HG02973 (cell line): ENCODE results near the gene SEC14L1.

Source experiments
- ATAC-seq: cut with Tn5 transposase; IDR thresholded peaks from one replicate; pipeline ENCODE4 v1.9.1; 2021; ENCODE audit warnings: moderate library complexity; ENCODE audit not compliant: unreplicated experiment

The SEC14L1 gene

DNA sequence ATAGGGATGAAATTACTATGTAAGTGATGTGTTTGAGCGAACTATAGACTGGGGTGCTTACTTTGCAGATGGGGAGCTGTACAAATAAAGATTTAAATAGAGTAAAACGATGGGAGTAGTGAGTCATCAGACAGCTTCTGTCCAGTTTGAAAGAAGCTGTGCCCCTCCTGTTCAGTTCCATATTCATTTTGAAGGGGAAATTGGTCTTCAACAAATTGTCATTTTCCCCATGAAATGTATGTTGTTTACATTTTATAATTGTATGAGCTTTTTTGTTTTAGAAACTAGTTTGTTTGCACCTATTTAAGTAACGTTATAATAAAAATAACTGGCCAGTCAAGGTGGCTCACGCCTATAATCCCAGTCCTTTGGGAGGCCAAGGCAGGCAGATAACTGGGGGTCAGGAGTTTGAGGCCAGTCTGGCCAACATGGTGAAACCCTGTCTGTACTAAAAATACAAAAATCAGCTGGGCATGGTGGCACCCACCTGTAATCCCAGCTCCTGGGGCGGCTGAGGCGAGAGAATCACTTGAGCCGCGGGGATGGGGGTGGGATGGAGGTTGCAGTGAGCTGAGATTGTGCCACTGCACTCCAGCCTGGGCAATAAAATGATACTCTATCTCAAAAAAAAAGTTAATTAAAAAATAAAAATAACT lies 20.2 kb downstream of the SEC14L1 start:
- ATAC-seq = no peak

DNA sequence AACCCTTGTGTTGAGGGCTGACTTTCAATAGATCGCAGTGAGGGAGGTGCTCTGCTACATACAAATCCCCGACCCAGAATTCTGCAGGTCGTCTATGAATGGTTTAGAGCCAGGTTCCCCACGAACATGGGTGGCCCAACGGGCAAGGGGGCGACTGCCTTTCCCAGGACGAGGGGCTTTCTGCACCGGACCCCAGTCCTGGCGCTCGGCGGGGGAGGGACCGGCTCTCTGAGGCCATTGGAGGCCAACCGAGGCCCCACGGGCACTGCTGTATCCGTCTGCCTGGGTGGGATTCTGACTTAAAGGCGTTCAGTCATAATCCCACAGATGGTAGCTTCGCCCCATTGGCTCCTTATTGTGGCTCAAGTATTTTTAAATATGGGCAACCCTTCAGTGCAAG lies 21.2 kb downstream of the SEC14L1 start:
- ATAC-seq = no peak

DNA sequence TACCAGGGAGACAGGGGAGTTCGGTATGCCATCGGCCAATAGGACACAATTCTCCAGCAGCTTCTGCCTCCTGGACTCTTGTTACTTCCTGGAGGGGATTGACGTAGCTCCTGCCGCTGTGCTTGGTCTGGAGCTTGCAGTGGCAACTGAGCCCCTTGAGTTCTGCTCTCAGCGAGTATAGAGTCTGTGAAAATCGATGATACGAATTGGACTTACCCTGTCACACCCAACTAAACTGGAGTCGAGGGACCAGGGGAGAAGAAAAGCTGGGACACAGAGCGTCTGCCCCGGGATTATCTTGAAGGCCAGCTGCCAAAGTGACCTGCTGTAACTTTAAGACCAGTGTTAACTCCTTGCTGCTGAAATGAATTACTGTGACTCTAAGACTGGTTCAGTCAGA lies 22.2 kb downstream of the SEC14L1 start:
- ATAC-seq = no peak

DNA sequence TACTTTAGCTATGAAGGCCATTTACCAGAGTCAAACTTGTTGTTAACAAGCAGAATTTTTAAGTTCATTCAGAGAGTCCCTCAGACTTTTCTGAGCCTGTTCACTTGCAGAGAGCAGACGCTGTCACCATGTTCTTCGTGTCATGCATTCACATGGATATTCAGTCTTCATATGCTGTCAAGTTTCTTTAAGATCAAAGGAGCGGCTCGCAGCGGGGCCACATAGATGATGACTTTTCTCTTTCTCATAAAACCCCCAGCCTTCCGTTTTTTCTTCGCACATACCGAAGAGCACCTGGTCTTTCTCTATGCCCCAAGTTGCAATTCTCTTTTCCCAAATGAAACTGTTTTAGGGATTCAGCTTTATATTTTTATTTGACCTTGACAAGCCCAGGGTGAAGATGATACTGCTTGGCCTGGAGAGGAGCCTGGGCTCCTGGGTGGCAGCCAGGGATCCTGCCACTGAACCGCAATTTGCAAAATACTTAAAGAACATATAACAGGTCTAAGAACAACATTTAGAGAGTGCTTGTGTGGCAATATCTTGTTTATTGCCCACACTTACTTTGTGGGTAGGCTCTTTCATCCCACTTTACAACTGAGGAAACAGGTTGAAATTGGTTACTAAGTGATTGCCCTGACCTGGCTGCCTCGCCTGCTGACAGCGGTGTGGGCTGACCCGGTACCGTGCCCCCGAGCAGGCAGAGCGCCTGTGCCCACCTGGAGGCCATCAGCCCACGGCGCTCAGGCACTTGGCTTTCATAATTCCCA lies 22.9 kb downstream of the SEC14L1 start:
- ATAC-seq = no peak

DNA sequence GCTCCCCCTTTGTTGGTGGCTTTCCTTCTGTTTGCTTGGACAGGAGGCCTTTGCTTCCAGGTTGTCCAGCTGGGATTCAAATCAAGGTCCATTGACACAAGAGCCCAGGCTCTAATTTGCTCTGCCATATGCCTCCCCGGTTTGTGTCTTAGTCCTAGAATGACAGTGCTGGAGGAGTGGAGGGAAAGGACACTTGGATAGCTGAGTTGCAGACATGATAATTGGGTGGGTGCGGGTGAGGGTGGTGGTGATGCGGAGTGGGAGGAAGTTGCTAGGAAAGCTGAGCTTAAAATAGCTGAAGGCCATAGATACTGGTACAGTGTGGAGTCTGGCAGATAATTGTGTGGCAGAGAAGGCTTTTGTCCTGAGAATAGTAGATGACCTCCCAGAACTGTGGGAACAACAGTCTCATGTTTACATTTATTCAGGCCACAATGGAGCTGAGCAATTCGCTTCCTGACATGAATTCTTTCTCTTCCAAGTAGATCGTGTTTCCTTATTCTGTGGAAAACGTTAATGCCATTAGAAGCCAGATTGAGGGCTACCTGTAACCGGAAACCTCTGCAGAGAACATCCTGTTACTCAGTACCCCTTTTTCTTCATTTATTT lies 23.8 kb downstream of the SEC14L1 start:
- ATAC-seq = no peak

DNA sequence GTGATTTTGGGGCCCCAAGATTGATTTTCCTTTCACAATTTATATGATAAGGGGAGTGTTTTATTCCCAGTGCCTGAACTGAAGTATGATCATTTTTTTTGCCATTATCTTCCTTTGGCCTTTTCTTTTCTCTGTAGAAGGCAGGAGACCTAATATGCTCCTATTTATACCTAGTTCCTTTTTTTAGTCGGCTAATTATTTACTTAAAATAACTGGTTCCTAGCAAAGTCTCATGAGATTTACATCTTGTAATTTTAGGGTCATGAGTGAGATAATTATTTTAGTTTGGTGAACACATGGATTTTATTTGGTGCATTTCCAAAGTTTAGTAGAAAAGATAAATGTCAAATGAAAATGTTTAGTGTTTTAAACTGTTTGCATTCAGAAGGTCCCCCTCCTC lies 24.8 kb downstream of the SEC14L1 start:
- ATAC-seq = no peak

DNA sequence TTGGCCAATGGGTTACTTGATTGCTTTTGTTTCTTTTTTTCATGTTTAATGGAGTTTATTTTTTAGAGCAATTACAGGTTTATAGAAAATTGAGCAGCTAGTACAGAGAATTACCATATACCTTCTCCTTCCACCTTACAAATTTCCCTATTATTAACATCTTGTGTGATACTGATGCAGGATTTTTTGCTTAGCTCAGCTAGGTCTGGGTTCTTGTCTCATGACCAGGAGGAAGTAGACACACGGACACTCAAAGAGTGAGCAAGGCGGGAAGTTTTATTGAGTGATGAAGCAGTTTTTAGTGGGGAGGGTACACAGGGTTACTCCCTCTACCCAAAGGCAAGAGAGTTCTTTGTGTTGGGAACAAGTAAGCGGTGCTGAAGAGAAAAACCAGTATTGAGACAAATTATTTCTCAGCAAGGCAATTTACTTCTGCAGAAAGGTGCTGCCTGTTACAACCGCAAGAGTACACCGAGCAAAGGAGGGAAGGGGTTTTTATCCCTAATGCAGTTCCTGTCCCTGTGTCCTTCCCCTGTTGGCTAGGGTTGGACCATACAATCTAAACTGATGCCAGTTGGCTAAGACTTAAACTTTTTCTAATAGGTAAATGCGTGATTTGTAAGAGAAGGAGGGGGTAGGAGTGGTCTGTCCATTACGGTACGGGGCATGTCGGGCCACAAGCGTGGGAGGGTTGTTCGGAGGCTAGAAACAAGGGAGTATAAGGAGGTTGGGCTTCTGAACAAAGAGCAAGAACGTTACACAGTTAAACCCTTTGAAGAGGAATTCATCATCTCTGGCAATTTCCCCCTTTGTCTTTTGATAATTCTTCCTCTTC lies 26.9 kb downstream of the SEC14L1 start:
- ATAC-seq = no peak

DNA sequence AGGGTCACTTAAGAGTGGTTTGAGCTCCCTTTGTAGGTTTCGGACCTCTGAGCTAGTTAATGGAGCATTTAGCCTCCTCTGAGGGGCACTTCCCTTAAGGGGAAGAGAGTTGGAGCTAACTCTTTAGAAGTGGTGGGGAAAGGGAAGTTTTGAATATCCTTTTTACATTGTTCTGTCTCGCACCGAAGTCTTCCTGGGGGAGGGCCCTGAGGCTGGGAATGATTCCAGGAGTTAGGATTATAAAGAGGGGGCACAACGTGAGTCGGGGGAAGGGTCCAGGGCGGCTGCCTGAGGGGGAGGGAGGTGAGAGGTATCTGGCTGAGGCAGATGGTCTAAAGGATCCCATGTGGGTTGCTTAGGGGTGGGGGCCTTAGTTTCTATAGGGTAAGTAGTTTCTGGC lies 32.3 kb downstream of the SEC14L1 start:
- no peak for ATAC-seq

DNA sequence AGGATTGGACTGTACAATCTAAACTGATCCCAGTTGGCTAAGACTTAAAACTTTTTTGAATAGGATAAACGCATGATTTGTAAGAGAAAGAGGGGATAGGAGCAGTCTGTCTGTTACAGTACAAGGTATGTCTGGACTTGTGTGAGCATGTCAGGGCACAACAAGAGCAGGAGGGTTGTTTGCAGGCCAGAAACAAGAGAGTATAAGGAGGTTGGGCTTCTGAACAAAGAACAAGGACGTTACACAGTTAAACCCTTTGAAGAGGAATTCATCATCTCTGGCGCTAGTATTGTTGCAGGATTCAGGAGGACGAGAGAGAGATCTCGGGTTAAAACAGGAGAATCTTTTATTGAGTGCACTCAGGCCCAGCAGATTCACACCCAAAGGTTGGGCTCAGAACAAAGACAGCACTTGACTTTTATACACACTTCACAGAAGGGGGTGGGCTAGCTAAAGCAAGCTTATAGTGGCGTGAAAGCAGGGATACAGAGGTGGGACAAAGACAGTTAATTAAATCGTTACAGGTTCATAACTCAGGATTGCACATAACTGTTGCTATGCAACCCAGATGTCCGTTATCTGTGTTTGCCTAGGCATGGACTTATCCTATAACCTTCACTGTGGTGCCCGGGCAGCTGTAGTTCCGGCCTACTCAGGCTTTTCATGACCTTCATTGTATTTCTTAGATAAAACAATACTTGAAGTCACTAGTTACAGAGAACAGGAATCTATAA lies 34.3 kb downstream of the SEC14L1 start:
- ATAC-seq = no peak

DNA sequence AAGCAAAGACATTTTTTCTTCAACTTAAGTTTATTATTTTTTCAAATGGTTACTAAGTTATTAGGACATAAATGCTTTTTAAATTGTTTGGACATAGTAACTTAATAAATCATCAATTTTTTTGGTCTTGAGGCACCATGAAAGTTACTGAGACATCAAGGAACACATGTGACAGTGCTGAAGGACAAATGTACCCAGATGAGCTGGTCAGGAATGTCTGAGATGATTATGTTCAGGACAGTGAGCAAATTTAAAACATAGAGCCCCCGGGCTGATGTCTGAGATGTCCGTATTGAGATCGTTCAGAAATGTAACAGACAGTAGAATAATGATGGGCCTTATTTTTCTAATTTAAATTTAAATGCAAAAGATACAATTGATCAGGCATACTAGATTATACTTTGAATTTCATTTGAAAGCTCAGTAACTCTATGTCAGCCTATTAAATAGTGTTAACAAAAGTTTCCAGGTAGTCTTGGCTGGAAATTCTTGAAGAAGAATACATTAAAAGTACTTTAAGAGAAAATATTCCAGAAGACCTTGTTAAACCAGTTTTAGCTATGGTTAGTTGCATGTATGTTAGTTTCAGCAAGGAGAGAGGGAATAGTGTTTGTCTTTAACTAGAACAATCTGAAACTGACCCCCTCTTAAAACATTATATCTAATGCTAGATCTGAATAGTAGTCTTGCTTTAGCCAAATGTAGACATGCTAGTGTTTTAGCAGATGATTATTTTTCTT lies 36.4 kb downstream of the SEC14L1 start:
- no peak for ATAC-seq

DNA sequence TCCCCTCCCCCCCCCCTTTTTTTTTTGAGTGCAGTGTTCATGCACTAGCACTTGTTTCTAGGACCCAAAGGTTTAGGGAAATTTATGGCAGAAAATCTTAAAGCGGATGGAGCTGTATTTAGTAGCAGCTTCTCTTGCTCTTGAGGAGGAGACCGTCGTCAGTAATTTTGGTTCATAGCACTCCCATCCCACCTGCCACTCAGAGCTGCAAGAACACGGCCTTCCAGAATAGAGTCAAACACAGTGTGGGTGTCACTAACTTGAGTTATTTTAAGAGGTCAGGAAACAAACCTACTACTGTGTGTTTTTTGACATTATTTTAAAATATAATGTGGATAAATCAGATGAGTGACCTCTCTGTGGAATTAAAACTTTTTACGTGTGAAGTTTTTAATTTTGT lies 37.3 kb downstream of the SEC14L1 start:
- ATAC-seq = no peak

DNA sequence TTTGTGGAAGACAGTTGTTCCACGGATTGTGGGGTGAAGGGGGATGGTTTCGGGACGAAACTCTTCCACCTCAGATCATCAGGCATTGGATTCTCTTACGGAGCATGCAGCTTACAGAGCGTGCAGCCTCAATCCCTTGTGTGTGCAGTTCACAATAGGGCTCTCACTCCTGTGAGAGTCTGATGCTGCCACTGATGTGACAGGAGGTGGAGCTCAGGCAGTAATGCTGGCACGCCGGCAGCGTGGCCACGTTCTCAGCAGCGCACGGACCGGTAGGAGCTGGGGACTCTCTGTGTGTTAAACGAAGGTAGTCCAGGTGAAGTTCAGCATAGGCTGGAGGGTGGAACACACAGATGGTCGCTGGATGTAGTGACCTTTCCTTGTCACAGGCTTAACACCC lies 37.8 kb downstream of the SEC14L1 start:
- no peak for ATAC-seq

DNA sequence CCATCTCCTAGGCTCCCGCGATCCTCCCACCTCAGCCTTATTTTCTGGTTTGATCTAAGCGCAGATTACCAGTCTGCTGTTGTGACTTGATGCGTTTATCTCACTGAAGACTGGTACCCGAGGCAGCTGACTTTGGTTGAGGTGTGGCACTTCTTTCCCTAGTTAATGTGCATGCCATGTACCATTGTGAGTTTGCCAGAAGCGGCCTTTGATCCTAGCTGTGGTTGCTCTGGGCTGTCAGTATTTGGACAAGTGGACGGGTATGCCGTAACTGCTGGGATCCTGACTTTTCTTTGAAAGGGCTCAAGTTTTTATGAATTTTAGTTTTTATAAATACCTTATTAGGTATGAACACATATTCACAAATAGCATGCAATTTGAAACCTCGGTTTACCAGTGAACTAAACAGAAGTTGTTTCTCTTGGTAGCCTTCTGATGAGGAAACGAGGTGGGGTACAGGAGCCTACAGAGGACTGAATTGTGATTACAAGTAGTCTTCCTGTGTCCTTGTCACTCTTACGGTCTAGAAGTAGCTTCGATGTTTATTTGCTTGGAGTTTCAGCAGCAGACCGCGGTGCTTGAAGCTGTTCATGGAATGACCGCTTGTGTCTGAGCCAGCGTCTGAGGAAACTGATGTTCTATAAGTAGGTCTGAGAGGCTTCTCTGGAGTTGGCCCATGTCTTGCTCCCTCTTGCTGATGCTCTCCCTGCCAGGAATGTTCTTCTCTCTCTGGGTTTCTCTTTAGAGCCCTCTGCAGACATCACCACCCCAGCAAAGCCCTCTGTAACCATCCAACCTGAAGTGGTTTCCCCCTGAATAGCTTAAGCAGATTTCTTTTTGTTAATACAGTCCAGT lies 40.0 kb downstream of the SEC14L1 start:
- ATAC-seq = no peak

DNA sequence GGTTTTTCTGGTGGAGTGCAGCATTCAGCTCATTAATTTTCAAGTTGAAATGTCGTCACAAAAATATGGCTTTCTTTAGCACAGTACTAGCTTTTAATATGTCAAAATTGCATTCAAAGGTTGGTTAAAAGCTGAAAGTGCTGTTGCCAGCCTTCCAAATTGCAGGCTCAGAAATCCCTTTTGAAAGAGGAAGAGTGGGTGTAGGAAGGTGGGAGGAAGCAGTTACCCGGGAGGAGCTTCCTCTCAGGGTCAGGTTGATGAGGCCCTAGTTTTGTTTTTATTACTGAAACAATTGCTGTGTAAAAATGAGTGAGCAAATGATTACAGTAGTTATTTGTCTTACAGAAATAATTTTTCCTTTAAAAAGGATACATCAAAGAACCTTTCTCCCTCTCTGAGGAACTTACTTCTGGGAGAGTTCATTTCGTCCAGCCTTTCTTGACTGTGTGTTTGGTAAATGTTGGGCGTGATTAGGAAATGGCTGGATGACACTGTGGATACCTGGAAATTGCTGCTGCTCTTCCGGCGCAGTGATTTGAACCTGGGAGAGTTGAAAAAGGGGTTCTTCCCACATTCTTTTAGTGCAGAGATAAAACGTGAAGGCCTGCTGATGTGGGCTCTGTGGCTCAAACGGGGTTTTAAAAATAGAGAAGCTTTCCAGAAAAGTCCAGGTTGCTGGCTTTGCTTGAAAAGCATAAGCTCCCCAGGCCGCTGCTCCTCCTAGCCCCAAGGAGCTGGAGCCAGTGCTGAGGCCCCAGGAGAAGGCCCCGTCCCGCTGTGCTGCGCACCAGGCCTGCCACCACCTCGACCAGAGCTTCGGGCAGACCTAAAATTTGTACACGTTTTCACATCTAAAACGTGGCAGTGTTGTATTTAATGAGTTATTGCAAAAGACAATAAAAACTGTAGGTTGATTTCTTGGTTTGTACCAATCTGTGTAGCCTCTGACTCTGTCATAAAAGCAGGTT lies 41.7 kb downstream of the SEC14L1 start:
- ATAC-seq = no peak

DNA sequence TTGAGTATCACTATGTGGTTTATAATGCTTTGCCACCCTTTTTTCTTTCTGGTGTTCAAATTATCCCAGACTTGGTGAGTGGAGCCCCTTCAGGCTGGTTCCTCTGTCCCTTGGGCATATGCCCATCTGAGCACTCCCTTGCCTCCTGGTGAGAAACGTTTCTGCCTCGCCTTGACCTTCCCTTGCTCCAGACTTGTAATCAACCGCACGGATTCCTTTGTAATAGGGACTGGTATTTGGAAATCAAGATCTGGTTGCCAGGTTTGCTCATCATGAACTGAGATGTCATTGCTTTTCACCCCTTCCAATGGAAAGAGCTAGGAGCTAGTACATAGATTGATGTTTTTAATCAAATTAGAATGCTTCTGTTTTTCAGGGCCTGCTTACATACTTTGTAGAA lies 43.7 kb downstream of the SEC14L1 start:
- ATAC-seq = no peak

DNA sequence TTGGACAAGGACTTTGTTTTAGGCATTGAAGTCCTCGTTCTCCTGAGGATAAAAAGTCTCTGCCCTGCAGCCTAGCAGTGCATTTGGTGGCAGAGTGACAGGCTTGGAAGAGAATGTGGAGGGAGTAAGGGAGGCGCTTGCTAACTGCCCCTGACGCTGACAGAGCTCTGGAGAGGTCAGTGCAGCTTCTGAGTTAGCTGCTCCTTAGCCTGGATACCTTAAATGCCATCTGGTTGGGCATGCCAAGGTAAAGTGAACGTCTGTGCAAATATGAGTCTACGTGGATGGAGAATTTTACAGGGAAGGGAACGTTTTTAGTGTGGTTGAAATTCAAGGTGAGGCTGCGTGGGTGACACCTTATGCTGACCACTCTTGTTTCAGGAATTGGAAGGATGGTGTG lies 44.4 kb downstream of the SEC14L1 start:
- no peak for ATAC-seq

DNA sequence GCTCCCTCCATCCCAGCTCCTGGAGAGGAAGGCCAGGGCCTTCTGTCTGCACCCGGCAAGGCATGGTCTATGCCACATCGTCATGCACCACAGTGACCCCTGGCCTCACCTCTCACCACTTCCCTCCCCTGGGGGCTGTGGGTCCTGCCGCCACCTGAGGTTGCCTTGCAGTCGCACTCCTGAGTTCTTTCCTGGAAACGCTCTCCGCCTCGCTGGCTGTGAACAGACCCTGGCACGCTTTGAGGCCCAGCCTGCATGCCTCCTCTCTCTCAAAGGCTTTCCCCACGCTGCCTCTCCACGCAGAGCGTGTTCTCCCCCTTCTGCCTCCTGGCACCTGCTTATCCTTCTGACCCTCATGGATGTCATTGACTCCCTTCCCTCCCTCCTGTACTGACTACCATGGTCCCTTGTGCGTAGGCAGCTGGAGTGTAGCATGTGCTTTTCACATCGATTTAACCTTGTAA lies 45.4 kb downstream of the SEC14L1 start:
- ATAC-seq = no peak
